Liver (tissue), 3 donors: ENCODE data around the gene NEAT1.

Experiments used
- CTCF ChIP-seq: fragments of 150-350 bp; IDR thresholded peaks from 2 replicates; pipeline ENCODE4 v1.5.1; 2017; ENCODE audit warnings: improper control_type of control experiment, low read depth, low read length; ENCODE audit not compliant: missing input control
- NR2F2 ChIP-seq: IDR thresholded peaks from 2 replicates; pipeline ENCODE4 v1.6.1; 2016; ENCODE audit warnings: antibody characterized with exemption
- RAD21 ChIP-seq, 2 donors: IDR thresholded peaks; 2 replicates each; pipeline ENCODE4 v1.6.1; 2016; ENCODE audit warnings: antibody characterized with exemption in 2 of 2, mild to moderate bottlenecking in 2 of 2
- REST ChIP-seq: IDR thresholded peaks from 2 replicates; pipeline ENCODE4 v1.6.1; 2016; ENCODE audit warnings: antibody characterized with exemption, mild to moderate bottlenecking
- RXRA ChIP-seq, 2 donors: IDR thresholded peaks; 2 replicates each; pipeline ENCODE4 v1.6.1; 2017 to 2018; ENCODE audit warnings: antibody characterized with exemption in 2 of 2, mild to moderate bottlenecking in 1 of 2
- donor health status: healthy.
- donor health status: healthy.

- TF ChIP-seq NR2F2 (no peak), CTCF (no peak), REST (no peak), RAD21 (IDR thresholded peaks at IDR 0.05) (no peak), RXRA (IDR thresholded peaks at IDR 0.05) (no peak)
Observed at GRCh38 chr11:65434057-65434666, 11.6 kb downstream of the NEAT1 start.
